HepG2 (cell line): ENCODE measurements around the gene KIAA1614. TPM values are rescaled to one million over a fixed set of nuclear protein-coding genes. Genes with fewer than 3 reads are reported as not detected.

Experiments used
- ATAC-seq: fragments of 200-7000 bp; cut with Tn5 transposase; 3 replicates; pipeline ENCODE4 v1.9.1; 2020; ENCODE audit warnings: mild to moderate bottlenecking, moderate library complexity
- BruUV-seq: library from RNA; stranded (reverse); fragments of 400-500 nt; replicated peaks from 2 replicates; lab custom pipeline; 2021; lab: Mats Ljungman, UMichigan
- CTCF ChIA-PET: fragments of 300-600 bp; formaldehyde crosslinking; extraction: SDS; loops from one replicate; lab custom pipeline; 2021; ENCODE audit warnings: low total read pairs, inconsistent platforms, low intra/inter-chr PET ratio; lab: Yijun Ruan, JAX
- POLR2A ChIA-PET: fragments of 350-600 bp; sonication (Branson Sonifier 250); formaldehyde crosslinking; loops from one replicate; lab custom pipeline; 2020; ENCODE audit warnings: antibody characterized with exemption, inconsistent platforms; lab: Yijun Ruan, JAX
- DNase-seq: peaks from one replicate; pipeline ENCODE4 v3.0.0-alpha.2; 2015; ENCODE audit warnings: low spot score
- FAIRE-seq: peaks from 3 replicates; lab custom pipeline; 2011; peaks lifted over from hg19 to GRCh38; lab: Jason Lieb, UNC
- H2AFZ ChIP-seq: one replicate; pipeline ENCODE4 v1.6.1; 2011; ENCODE audit warnings: low read length, inconsistent platforms
- H3K27ac ChIP-seq: fragments of 300-600 bp; 3 replicates; pipeline ENCODE4 v1.8.0; 2011; ENCODE audit warnings: mixed run types, mild to moderate bottlenecking, mixed read lengths, low read length, inconsistent platforms; ENCODE audit not compliant: insufficient read depth; ENCODE audit errors: extremely low read length
- H3K27me3 ChIP-seq, 2 experiments: fragments of 200-600 bp in 1 of 2; 2 replicates in 1 of 2; 3 replicates in 1 of 2; pipeline versions ENCODE4 v1.6.0 to v1.8.0; 2011; ENCODE audit warnings: low read length in 2 of 2, mild to moderate bottlenecking in 2 of 2, moderate library complexity in 2 of 2, inconsistent platforms in 1 of 2; ENCODE audit not compliant: insufficient read depth in 2 of 2, control insufficient read depth in 1 of 2
- H3K36me3 ChIP-seq, 2 experiments: fragments of 200-600 bp in 1 of 2; replicated peaks in 1 of 2; 2 replicates in 1 of 2; 3 replicates in 1 of 2; pipeline versions ENCODE4 v1.5.1 to v1.8.0; 2011; ENCODE audit warnings: low read length in 2 of 2, inconsistent platforms in 1 of 2; ENCODE audit not compliant: insufficient read depth in 2 of 2, control insufficient read depth in 1 of 2
- H3K4me1 ChIP-seq: 2 replicates; pipeline ENCODE4 v1.5.1; 2012; ENCODE audit warnings: low read length, inconsistent platforms; ENCODE audit not compliant: insufficient read depth
- H3K4me2 ChIP-seq: 2 replicates; pipeline ENCODE4 v1.6.0; 2011; ENCODE audit warnings: low read depth, low read length, inconsistent platforms
- H3K4me3 ChIP-seq, 3 experiments: fragments of 200-600 bp in 1 of 3; sonication (generic), shearing (Covaris generic) in 1 of 3; replicated peaks in 1 of 3; 2 replicates each; pipeline ENCODE4 v1.5.1; 2011 to 2016; ENCODE audit warnings: low read length in 3 of 3, inconsistent platforms in 2 of 3, low read depth in 2 of 3, mild to moderate bottlenecking in 2 of 3, control low read depth in 1 of 3, mixed read lengths in 1 of 3; ENCODE audit not compliant: insufficient read depth in 1 of 3
- H3K79me2 ChIP-seq: one replicate; pipeline ENCODE4 v1.6.1; 2011; ENCODE audit warnings: low read length, inconsistent platforms; ENCODE audit not compliant: insufficient read depth
- H3K9ac ChIP-seq: 2 replicates; pipeline ENCODE4 v1.6.0; 2011; ENCODE audit warnings: mild to moderate bottlenecking, low read depth, low read length, inconsistent platforms; ENCODE audit not compliant: insufficient read depth
- H3K9me3 ChIP-seq: 2 replicates; pipeline ENCODE4 v1.5.1; 2012; ENCODE audit warnings: mild to moderate bottlenecking, low read length
- H4K20me1 ChIP-seq: 2 replicates; pipeline ENCODE4 v1.6.0; 2011; ENCODE audit warnings: inconsistent platforms, mild to moderate bottlenecking, low read length, moderate library complexity; ENCODE audit not compliant: insufficient read depth
- ZNF292 ChIP-seq: sonication (generic); formaldehyde crosslinking; IDR thresholded peaks from 2 replicates; pipeline ENCODE4 v1.8.1; 2022; ENCODE audit warnings: mild to moderate bottlenecking, low read depth, missing genetic modification reagents, borderline replicate concordance
- ZNF30 ChIP-seq: sonication (generic); formaldehyde crosslinking; IDR thresholded peaks from 2 replicates; pipeline ENCODE4 v1.5.0; 2020; ENCODE audit warnings: mild to moderate bottlenecking, missing genetic modification reagents
- ZNF772 ChIP-seq: sonication (generic); formaldehyde crosslinking; IDR thresholded peaks from 2 replicates; pipeline ENCODE4 v1.5.0; 2020; ENCODE audit warnings: mild to moderate bottlenecking, missing genetic modification reagents
- WGBS: methylation state at CpG from one replicate; pipeline ENCODE4 v1.1.6; 2017; ENCODE audit warnings: low lambda C conversion rate; 5-methylcytosine and 5-hydroxymethylcytosine counted together
- in situ Hi-C: cut with HindIII; loops from 2 replicates; pipeline ENCODE4 v1.10.0; 2017; ENCODE audit warnings: low pct_unique_long_range_greater_than_20kb; ENCODE audit not compliant: extremely low pct_ligation_motif_present
- intact Hi-C: fragments of 100-400 bp; cut with micrococcal nuclease; formaldehyde crosslinking; loops from one replicate; pipeline ENCODE4 v1.10.0; 2022; ENCODE audit not compliant: unreplicated experiment
- polyA plus RNA-seq, 8 experiments: library from polyadenylated mRNA; depleted of rRNA in 3 of 8; stranded (reverse) in 7 of 8; unstranded in 1 of 8; fragments of >200 nt; fragmentation: Illumina TruSeq in 4 of 8; extraction: Trizol in 4 of 8; gene quantifications; 2 replicates each; pipeline versions ENCODE4 v1.2.1 to v1.2.3, GENCODE V29; 2011 to 2016; ENCODE audit warnings: low read depth in 4 of 8, missing spikeins in 1 of 8, mixed read lengths in 1 of 8; ENCODE audit not compliant: insufficient read depth in 1 of 8
- total RNA-seq, 5 experiments: library from RNA; depleted of rRNA; stranded (reverse); fragments of >200 nt; fragmentation: Illumina TruSeq; extraction: Trizol; gene quantifications; 2 replicates each; pipeline ENCODE4 v1.2.3, GENCODE V29; 2016; ENCODE audit warnings: low read depth in 1 of 5
- TF ChIP-seq, protein P1 (sequence below): sonication (generic); formaldehyde crosslinking; IDR thresholded peaks from 2 replicates; pipeline ENCODE4 v1.5.0; 2020; ENCODE audit warnings: missing genetic modification reagents

KIAA1614 gene
- total and polyA plus RNA-seq, 2 of the 13 experiments (the other 11 are each of a cell fraction or from before 2014, with no cell fraction given) = 0.15 to 0.77 TPM

DNA sequence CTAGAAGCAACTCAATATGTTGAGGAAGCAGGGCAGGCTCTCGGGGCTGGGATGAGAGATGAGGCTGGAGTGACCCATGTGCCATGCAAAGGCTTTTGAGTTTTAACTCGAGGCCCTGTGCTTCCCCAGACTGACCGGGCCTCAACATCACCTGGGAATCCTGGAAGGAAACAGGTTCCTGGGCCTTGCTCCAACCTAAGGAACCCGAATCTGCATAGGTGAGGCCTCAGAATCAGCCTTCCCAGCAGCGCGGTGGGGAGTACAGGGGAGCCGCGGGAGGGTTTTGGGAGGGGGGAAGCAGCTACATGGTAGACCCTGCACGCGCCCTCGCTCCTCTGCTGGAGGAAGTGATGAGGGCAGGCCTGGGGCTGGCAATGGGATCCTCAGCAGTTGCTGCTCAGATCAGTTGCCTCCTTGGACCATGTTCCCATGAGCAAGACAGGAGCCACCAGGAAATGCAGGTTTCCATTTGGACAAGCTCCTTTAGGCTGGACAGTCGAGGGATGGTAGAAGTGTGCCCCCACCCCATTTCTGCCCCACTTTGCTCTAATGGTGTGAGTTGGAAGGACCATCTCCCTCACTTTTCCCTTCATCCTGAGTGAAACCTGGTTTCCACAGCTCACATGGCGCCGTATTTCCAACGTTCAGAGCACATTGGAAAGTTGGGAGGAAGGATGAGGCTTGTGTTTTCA lies 4.5 kb upstream of the KIAA1614 start:
- no peaks in the 10 kb centered on the region for H4K20me1 ChIP-seq
- intact Hi-C loops (no loop called here), in situ Hi-C loops (no loop called here)
- POLR2A ChIA-PET = no interaction called here
- no peak; the same call in 2 of the 3 replicates for ATAC-seq
- no peak for DNase-seq
- H3K9me3 ChIP-seq = no peaks in the 10 kb centered on the region
- BruUV-seq = no TSS peak
- no peak overlapping the region for H2AFZ ChIP-seq
- WGBS = 67% methylated on average over 7 of the region's 15 CpGs
- TF ChIP-seq ZNF292 (CRISPR knock-in tag) = no peak
- no peaks in the 10 kb centered on the region for H3K79me2 ChIP-seq
- peaks cover 12% of the 10 kb centered on the region for H3K4me1 ChIP-seq
- H3K27me3 ChIP-seq = peaks cover 0 to 3% of the 10 kb centered on the region in 2 experiments; a peak in 1 of 5 replicates
- H3K36me3 ChIP-seq = no peaks in the 10 kb centered on the region
- FAIRE-seq = no peak
- H3K9ac ChIP-seq = no peak overlapping the region
- CTCF ChIA-PET = no interaction called here
- H3K4me2 ChIP-seq = no peak overlapping the region
- no peak overlapping the region for H3K27ac ChIP-seq
- H3K4me3 ChIP-seq = no peak overlapping the region

DNA sequence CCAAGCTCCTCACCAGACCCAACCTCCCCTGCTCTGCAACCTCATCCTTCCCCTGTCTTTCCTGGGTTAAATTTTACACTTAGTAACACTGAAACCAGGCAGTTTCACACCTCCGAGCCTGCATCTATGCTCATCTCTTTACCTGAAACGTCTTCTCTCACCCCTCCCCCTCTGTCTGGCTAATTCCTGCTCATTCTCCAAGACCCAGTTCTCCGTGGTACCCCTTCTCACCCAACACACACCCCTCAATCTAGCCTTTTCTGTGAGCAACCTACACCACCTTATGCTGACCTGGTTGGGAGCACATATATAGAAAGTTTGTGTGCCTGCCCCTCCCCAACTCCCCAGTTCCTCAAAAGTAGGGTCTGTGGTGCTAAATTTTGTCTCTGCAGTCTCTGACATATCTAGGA lies 3.7 kb upstream of the KIAA1614 start:
- DNase-seq (no peak), FAIRE-seq (no peak), ATAC-seq (no peak)
- TF ChIP-seq ZNF772 (CRISPR knock-in tag) = no peak
- TF ChIP-seq ZNF30 = no peak
- TF ChIP-seq, protein P1, sequence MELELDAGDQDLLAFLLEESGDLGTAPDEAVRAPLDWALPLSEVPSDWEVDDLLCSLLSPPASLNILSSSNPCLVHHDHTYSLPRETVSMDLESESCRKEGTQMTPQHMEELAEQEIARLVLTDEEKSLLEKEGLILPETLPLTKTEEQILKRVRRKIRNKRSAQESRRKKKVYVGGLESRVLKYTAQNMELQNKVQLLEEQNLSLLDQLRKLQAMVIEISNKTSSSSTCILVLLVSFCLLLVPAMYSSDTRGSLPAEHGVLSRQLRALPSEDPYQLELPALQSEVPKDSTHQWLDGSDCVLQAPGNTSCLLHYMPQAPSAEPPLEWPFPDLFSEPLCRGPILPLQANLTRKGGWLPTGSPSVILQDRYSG (CRISPR knock-in tag) = no peak
- intact Hi-C loops = no loop called here
- in situ Hi-C loops = no loop called here
- peaks cover 12% of the 10 kb centered on the region for H3K4me1 ChIP-seq
- WGBS = 0% methylated on average over 3 of the region's 3 CpGs
- no peaks in the 10 kb centered on the region for H3K79me2 ChIP-seq
- H3K4me2 ChIP-seq = no peak overlapping the region; the same call in 1 of the 2 replicates
- no TSS peak for BruUV-seq
- no peaks in the 10 kb centered on the region for H3K36me3 ChIP-seq
- H3K9me3 ChIP-seq = no peaks in the 10 kb centered on the region
- no peak overlapping the region for H2AFZ ChIP-seq
- POLR2A ChIA-PET = no interaction called here
- CTCF ChIA-PET = no interaction called here
- no peaks in the 10 kb centered on the region for H4K20me1 ChIP-seq
- no peak overlapping the region for H3K9ac ChIP-seq
- H3K27me3 ChIP-seq = peaks cover 0 to 4% of the 10 kb centered on the region in 2 experiments; a peak in 1 of 5 replicates
- no peak overlapping the region for H3K4me3 ChIP-seq
- H3K27ac ChIP-seq = no peak overlapping the region
